Measurements from ENCODE around the gene DAGLA. TPM values are rescaled to one million over a fixed set of nuclear protein-coding genes. Genes with fewer than 3 reads are reported as not detected.

DAGLA gene
- total RNA-seq, 1 donor from 2014 or later = 1.1 TPM

- H2AFZ ChIP-seq (replicated peaks) = no peak overlapping the region
- no peak overlapping the region for H3K9ac ChIP-seq
- no peaks in the 10 kb centered on the region for H3K36me3 Mint-ChIP-seq
- H3K4me3 Mint-ChIP-seq = no peak overlapping the region
- H3F3A ChIP-seq (ENCODE audit: low read depth) = no peaks in the 10 kb centered on the region
- TF ChIP-seq EZH2 (IDR thresholded peaks at IDR 0.05) = no peak
- TF ChIP-seq CTCF (IDR thresholded peaks at IDR 0.05) = no peak
- TF ChIP-seq EZH2phosphoT487 (IDR thresholded peaks at IDR 0.05) = no peak
- H3K4me1 Mint-ChIP-seq = peaks cover 23% of the 10 kb centered on the region
- H3K79me2 ChIP-seq (ENCODE audit: low read depth) = no peaks in the 10 kb centered on the region
- no peaks in the 10 kb centered on the region for H4K20me1 ChIP-seq (ENCODE audit: low read depth)
- H3K27me3 ChIP-seq = no peaks in the 10 kb centered on the region
- H3K4me1 ChIP-seq = peaks cover 8% of the 10 kb centered on the region
- no peak overlapping the region for H3K4me3 ChIP-seq
- no peak for DNase-seq (ENCODE audit: low spot score)
- no peak overlapping the region for H3K4me2 ChIP-seq
- peaks cover 4% of the 10 kb centered on the region for H3K27me3 Mint-ChIP-seq (ENCODE audit: insufficient read depth, low read depth)
- H3K27ac ChIP-seq = no peak overlapping the region
- no peaks in the 10 kb centered on the region for H3K9me3 ChIP-seq (ENCODE audit: low read depth)
- H3K9me3 Mint-ChIP-seq = no peaks in the 10 kb centered on the region
- H3K27ac Mint-ChIP-seq = no peak overlapping the region
- no peaks in the 10 kb centered on the region for H3K36me3 ChIP-seq
Observed at GRCh38 chr11:61744181-61744580, 64.0 kb downstream of the DAGLA start.

GRCh38 chr11:61744609-61745156, 64.5 kb downstream of the DAGLA start:
- H3K9me3 ChIP-seq (ENCODE audit: low read depth) = no peaks in the 10 kb centered on the region
- Mint-ChIP-seq H3K9me3 (no peaks in the 10 kb centered on the region), H3K27ac (no peak overlapping the region), H3K4me1 (peaks cover 28% of the 10 kb centered on the region), H3K36me3 (no peaks in the 10 kb centered on the region), H3K4me3 (no peak overlapping the region), H3K27me3 (ENCODE audit: insufficient read depth, low read depth) (peaks cover 5% of the 10 kb centered on the region)
- no peak for DNase-seq (ENCODE audit: low spot score)
- H3K4me2 ChIP-seq = no peak overlapping the region
- H3K4me1 ChIP-seq = peaks cover 13% of the 10 kb centered on the region
- no peak overlapping the region for H3K27ac ChIP-seq
- no peak overlapping the region for H3K9ac ChIP-seq
- H3K27me3 ChIP-seq = no peaks in the 10 kb centered on the region
- H3F3A ChIP-seq (ENCODE audit: low read depth) = no peaks in the 10 kb centered on the region
- no peak overlapping the region for H3K4me3 ChIP-seq
- H4K20me1 ChIP-seq (ENCODE audit: low read depth) = no peaks in the 10 kb centered on the region
- H3K36me3 ChIP-seq = no peaks in the 10 kb centered on the region
- no peaks in the 10 kb centered on the region for H3K79me2 ChIP-seq (ENCODE audit: low read depth)
- TF ChIP-seq EZH2 (IDR thresholded peaks at IDR 0.05) = no peak
- no peak overlapping the region for H2AFZ ChIP-seq (replicated peaks)

GRCh38 chr11:61745781-61746441, 65.7 kb downstream of the DAGLA start:
- Histone ChIP-seq H3K4me2 (no peak overlapping the region), H3K4me1 (peaks cover 19% of the 10 kb centered on the region), H3K79me2 (ENCODE audit: low read depth) (no peaks in the 10 kb centered on the region), H3K4me3 (no peak overlapping the region), H4K20me1 (ENCODE audit: low read depth) (no peaks in the 10 kb centered on the region), H3F3A (ENCODE audit: low read depth) (peaks cover 8% of the 10 kb centered on the region), H3K27me3 (peaks cover 2% of the 10 kb centered on the region), H2AFZ (replicated peaks) (no peak overlapping the region), H3K36me3 (no peaks in the 10 kb centered on the region), H3K27ac (no peak overlapping the region), H3K9ac (no peak overlapping the region), H3K9me3 (ENCODE audit: low read depth) (no peaks in the 10 kb centered on the region)
- TF ChIP-seq CTCF (IDR thresholded peaks at IDR 0.05) (no peak), EZH2phosphoT487 (IDR thresholded peaks at IDR 0.05) (no peak), EZH2 (IDR thresholded peaks at IDR 0.05) (no peak)
- no peak overlapping the region for H3K4me3 Mint-ChIP-seq
- H3K4me1 Mint-ChIP-seq = peaks cover 36% of the 10 kb centered on the region
- no peak overlapping the region for H3K27ac Mint-ChIP-seq
- no peak for DNase-seq (ENCODE audit: low spot score)
- H3K27me3 Mint-ChIP-seq (ENCODE audit: insufficient read depth, low read depth) = peaks cover 10% of the 10 kb centered on the region
- H3K9me3 Mint-ChIP-seq = no peaks in the 10 kb centered on the region
- no peaks in the 10 kb centered on the region for H3K36me3 Mint-ChIP-seq

Measured in neural progenitor cell (in vitro differentiated cells).